Activated naive CD8-positive, alpha-beta T cell treated with anti-CD3 and anti-CD28 coated beads, Interleukin-2, amount 10 ng/mL, durations not matched to agents 7 days and 5 days (primary cell): Measurements from ENCODE around the gene PTK7. TPM values are rescaled to one million over a fixed set of nuclear protein-coding genes. Genes with fewer than 3 reads are reported as not detected.
"Not testable (repeated sequence)": the region's sequence is repeated elsewhere in the genome, so short reads cannot be mapped to it uniquely, and the experiment has no call there.

ENCODE experiments used
- ATAC-seq: fragments of 150-1000 bp; cut with Tn5 transposase; one replicate; pipeline ENCODE4 v1.10.0; 2021; ENCODE audit warnings: low read depth, moderate library complexity
- POLR2A ChIA-PET: fragments of 350-600 bp; sonication (Branson Sonifier 250); formaldehyde crosslinking; loops from one replicate; lab custom pipeline; 2021; ENCODE audit warnings: antibody characterized with exemption; lab: Charles Lee
- DNase-seq: peaks from one replicate; pipeline ENCODE4 v3.0.0; 2021
- H3K27ac Mint-ChIP-seq: one replicate; pipeline ENCODE4 v1.8.0; 2022; ENCODE audit warnings: mild to moderate bottlenecking, mixed read lengths
- H3K27me3 Mint-ChIP-seq: one replicate; pipeline ENCODE4 v1.8.0; 2022; ENCODE audit warnings: mild to moderate bottlenecking, moderate library complexity, mixed read lengths
- H3K36me3 Mint-ChIP-seq: one replicate; pipeline ENCODE4 v1.8.0; 2021; ENCODE audit warnings: mild to moderate bottlenecking, mixed read lengths
- H3K4me1 Mint-ChIP-seq: one replicate; pipeline ENCODE4 v1.8.0; 2021; ENCODE audit warnings: mixed read lengths
- H3K4me3 Mint-ChIP-seq: one replicate; pipeline ENCODE4 v1.8.0; 2022; ENCODE audit warnings: mild to moderate bottlenecking, moderate library complexity, mixed read lengths
- H3K9me3 Mint-ChIP-seq: one replicate; pipeline ENCODE4 v1.8.0; 2021; ENCODE audit warnings: mixed read lengths
- total RNA-seq, 2 experiments: library from RNA; stranded (reverse); gene quantifications; one replicate each; pipeline ENCODE4 v1.2.3, GENCODE V29; 2021

The PTK7 gene
- total RNA-seq, 2 experiments from 2014 or later: 1.4 to 1.9 TPM

- H3K9me3 Mint-ChIP-seq: no peaks in the 10 kb centered on the region
- H3K4me1 Mint-ChIP-seq: peaks cover 15% of the 10 kb centered on the region
- POLR2A ChIA-PET: no interaction called here
- peaks cover 5% of the 10 kb centered on the region for H3K27me3 Mint-ChIP-seq
- H3K27ac Mint-ChIP-seq: no peak overlapping the region
- H3K4me3 Mint-ChIP-seq: no peak overlapping the region
- H3K36me3 Mint-ChIP-seq: no peaks in the 10 kb centered on the region
- ATAC-seq: no peak
- no peak for DNase-seq
Observed at GRCh38 chr6:43095939-43096338, 19.8 kb downstream of the PTK7 start.

GRCh38 chr6:43096451-43097097 is 20.5 kb downstream of the PTK7 start:
- POLR2A ChIA-PET: no interaction called here
- Mint-ChIP-seq H3K27me3 (peaks cover 5% of the 10 kb centered on the region), H3K27ac (no peak overlapping the region), H3K4me3 (no peak overlapping the region), H3K9me3 (no peaks in the 10 kb centered on the region), H3K4me1 (peaks cover 15% of the 10 kb centered on the region), H3K36me3 (no peaks in the 10 kb centered on the region)
- DNase-seq (no peak), ATAC-seq (no peak)

GRCh38 chr6:43097098-43097489 is 21.0 kb downstream of the PTK7 start:
- Mint-ChIP-seq H3K4me1 (peaks cover 15% of the 10 kb centered on the region), H3K9me3 (no peaks in the 10 kb centered on the region), H3K27ac (no peak overlapping the region), H3K4me3 (no peak overlapping the region), H3K27me3 (peaks cover 5% of the 10 kb centered on the region), H3K36me3 (no peaks in the 10 kb centered on the region)
- POLR2A ChIA-PET: no interaction called here
- DNase-seq (no peak), ATAC-seq (no peak)

GRCh38 chr6:43097502-43097901 is 21.4 kb downstream of the PTK7 start:
- POLR2A ChIA-PET: no interaction called here
- no peak overlapping the region for H3K4me3 Mint-ChIP-seq
- H3K4me1 Mint-ChIP-seq: peaks cover 13% of the 10 kb centered on the region
- H3K27me3 Mint-ChIP-seq: peaks cover 5% of the 10 kb centered on the region
- ATAC-seq (no peak), DNase-seq (no peak)
- no peaks in the 10 kb centered on the region for H3K9me3 Mint-ChIP-seq
- no peaks in the 10 kb centered on the region for H3K36me3 Mint-ChIP-seq
- no peak overlapping the region for H3K27ac Mint-ChIP-seq

DNA sequence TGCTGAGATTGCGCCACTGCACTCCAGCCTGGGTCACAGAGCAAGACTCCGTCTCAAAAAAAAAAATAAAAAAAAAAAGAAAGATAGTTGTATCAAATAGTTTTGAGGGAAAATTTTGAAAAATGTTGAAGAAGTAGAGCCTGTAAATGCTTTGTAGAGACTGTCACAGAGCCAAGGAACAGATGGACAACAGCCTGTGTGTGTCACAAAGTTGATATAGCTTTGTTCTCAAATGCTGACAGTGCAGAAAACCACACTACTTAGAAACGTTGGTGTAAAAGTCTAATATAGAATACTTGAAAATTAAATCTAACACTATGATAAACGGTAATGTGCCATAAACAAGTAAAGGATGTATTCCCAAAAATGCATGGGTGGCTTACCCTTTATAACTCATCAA is 25.4 kb downstream of the PTK7 start:
- Mint-ChIP-seq H3K36me3 (no peaks in the 10 kb centered on the region), H3K27ac (no peak overlapping the region), H3K4me1 (peaks cover 5% of the 10 kb centered on the region), H3K27me3 (peaks cover 9% of the 10 kb centered on the region), H3K9me3 (no peaks in the 10 kb centered on the region), H3K4me3 (no peak overlapping the region)
- POLR2A ChIA-PET: no interaction called here
- DNase-seq (no peak), ATAC-seq (no peak)

DNA sequence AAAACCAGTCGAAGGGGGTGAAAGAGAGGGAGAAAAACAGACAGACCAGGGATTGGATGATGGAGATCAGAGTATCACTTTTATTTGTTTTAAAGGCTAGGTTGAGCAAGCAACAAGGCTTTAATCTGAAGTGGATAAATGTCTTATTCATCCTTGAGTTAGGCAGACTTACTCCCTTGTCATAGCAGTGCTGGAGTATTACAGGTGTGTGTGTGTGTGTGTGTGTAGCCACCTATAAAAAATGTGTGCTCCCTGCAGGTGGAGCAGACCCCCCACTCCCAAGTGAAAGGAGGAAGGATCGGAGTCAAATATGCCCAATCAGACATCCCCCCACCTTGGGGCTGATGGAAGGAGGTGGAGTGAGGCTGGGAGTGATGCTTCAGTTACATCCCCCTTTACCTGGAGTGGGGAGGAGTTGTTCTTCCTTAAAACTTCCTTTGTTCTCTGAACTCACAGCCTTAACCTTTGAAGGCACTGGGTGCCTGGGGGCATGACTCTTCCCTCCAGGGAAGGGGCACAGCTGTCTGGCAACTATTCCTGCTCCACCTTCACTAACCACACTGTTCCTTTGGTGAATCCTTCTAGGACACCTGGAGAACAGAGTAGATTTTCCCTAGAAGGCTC is 27.3 kb downstream of the PTK7 start:
- Mint-ChIP-seq H3K4me3 (no peak overlapping the region), H3K27ac (no peak overlapping the region), H3K27me3 (peaks cover 8% of the 10 kb centered on the region), H3K4me1 (peaks cover 5% of the 10 kb centered on the region), H3K9me3 (no peaks in the 10 kb centered on the region), H3K36me3 (no peaks in the 10 kb centered on the region)
- DNase-seq (no peak), ATAC-seq (no peak)
- POLR2A ChIA-PET: no interaction called here

DNA sequence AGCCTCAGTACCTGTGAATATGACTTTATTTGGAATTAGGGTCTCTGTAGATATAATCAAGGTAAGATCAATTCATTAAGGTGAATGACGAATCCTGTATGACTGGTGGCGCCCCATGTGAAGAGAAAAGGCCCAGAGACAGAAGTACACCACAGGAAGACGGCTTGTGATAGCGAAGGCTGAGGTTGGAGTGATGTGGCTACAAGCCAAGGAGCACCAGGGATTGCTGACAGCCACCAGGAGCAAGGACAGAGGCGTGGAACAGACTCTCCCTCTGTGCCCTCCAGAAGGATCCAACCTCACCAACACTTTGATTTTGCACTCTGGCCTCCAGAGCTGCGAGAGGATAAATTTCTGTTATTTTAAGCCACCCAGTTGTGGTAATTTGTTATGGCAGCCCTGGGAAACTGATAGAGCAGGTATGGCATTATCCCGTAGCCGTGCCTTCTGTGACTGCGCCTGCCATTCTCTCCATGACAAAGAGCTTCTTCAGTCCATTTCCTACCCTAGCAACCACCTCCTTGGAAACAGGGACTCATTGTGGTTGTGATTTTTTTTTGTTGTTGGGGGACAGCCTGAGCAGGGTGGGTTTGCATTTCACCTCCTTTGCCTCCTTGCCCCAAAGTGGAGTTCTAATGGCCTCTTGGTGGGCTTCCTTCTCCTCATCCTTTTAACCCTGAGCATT is 29.6 kb downstream of the PTK7 start:
- H3K9me3 Mint-ChIP-seq: no peaks in the 10 kb centered on the region
- no peaks in the 10 kb centered on the region for H3K36me3 Mint-ChIP-seq
- peaks cover 6% of the 10 kb centered on the region for H3K27me3 Mint-ChIP-seq
- DNase-seq: no peak
- no peak overlapping the region for H3K27ac Mint-ChIP-seq
- H3K4me1 Mint-ChIP-seq: peaks cover 5% of the 10 kb centered on the region
- ATAC-seq: no peak
- no peak overlapping the region for H3K4me3 Mint-ChIP-seq
- POLR2A ChIA-PET: no interaction called here

DNA sequence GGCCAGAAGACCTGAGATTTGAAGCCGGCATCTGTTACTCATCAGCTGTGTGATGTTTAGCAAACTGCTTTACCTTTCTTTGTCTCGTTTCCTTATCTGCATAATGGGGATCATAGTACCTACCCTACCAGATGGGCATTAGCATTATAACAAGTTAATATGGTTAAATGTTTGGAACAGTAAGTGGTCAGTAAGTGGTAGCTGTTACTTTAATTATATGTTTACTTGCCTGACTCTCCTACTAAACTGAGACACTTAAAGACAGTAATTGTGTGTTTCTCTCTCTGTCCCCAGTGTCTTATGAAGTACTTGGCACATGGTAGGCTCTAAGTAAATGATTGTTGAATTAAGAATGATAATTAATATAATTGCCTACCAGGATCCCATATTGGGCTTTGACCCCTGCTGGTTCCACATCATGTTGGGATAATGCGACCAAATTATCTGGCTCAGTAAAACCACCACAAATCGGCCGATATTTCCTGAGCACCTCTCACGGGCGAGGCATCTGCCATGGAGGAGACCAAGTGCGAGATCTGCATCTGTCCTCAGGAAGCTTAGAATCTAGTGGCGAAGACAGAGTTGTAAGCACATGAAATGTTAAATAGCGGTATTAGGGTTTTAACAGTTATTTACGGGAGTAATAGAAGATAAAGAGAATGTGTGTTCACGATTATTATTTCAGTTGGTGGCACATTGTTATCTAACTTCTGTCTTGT is 31.4 kb downstream of the PTK7 start:
- Mint-ChIP-seq H3K9me3 (no peaks in the 10 kb centered on the region), H3K36me3 (no peaks in the 10 kb centered on the region), H3K27ac (no peak overlapping the region), H3K4me1 (peaks cover 5% of the 10 kb centered on the region), H3K4me3 (no peak overlapping the region), H3K27me3 (peaks cover 6% of the 10 kb centered on the region)
- DNase-seq (no peak), ATAC-seq (no peak)
- POLR2A ChIA-PET: no interaction called here

DNA sequence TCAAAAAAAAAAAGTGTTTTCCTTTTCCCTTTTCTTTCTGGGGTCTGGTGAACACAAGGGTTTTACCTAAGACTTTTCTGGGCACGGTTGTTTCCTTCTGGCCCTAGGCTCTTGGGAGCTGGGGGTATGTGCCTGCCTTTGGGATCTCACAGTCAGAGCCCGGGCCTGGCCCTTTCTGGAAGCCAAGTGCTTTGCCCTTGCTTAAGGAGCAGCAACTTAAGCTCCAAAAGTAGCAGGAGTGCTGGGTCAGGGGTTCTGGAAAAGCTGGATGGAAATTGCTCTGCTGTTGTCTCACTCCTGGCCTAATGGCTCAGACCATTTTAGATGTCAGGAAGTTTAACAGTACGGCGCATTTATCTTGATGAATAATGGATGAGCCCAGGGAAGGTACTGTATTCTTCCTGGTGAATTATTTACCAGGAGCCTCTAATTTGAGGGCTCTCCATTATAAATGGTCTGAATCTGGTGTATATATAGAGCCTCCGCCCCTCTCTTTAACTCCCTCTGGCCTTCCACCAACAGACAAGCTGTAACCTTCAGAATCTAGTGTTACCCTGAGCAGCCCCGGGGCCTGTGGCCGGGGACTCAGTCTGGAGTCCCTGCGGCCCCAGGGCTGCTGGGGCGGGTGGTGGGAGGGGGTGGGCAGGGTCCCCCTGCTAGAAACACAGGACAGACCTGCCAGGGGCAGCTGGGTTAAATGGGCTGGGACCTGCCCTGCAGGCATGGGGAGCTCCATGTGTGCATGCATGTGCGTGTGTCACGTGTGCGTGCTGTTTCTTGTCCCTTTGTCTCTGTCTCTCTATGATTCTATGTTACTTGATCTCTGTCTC is 37.5 kb downstream of the PTK7 start:
- Mint-ChIP-seq H3K27ac (no peak overlapping the region), H3K9me3 (no peaks in the 10 kb centered on the region), H3K4me3 (no peak overlapping the region), H3K36me3 (no peaks in the 10 kb centered on the region), H3K27me3 (no peaks in the 10 kb centered on the region), H3K4me1 (no peaks in the 10 kb centered on the region)
- no peak for ATAC-seq
- no peak for DNase-seq
- POLR2A ChIA-PET: interaction anchor here (0.5 kb wide), 1 partner anchor 210 kb away, joined by 7 read pairs; no protein-coding TSS in a partner anchor

DNA sequence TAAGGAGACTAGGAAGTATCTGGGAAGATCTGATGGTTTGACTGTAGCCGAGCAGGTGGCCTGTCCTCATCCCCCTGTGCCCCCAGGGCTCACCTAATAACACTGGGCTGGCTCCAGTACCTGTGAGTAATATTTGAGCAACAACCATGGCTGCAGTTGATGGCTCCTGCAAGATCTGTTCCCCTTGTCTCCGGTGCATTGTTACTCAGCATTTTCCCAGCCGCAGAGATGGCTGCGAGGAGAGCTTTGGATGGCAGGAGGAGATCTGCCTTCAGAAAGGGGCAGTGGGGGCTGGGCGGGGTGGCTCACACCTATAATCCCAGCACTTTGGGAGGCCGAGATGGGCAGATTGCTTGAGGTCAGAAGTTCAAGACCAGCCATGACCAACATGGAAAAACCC is 39.3 kb downstream of the PTK7 start:
- Mint-ChIP-seq H3K4me1 (no peaks in the 10 kb centered on the region), H3K27me3 (no peaks in the 10 kb centered on the region), H3K36me3 (no peaks in the 10 kb centered on the region), H3K27ac (no peak overlapping the region), H3K9me3 (no peaks in the 10 kb centered on the region), H3K4me3 (no peak overlapping the region)
- DNase-seq: no peak
- ATAC-seq: no peak
- POLR2A ChIA-PET: no interaction called here

GRCh38 chr6:43117466-43117865 is 41.4 kb downstream of the PTK7 start:
- H3K27ac Mint-ChIP-seq, H3K36me3 Mint-ChIP-seq, H3K4me3 Mint-ChIP-seq, H3K27me3 Mint-ChIP-seq, H3K9me3 Mint-ChIP-seq, H3K4me1 Mint-ChIP-seq, ATAC-seq, DNase-seq: not testable (repeated sequence)
- POLR2A ChIA-PET: interaction anchor here (0.7 kb wide), 1 partner anchor 125 kb away, joined by 4 read pairs; no protein-coding TSS in a partner anchor

GRCh38 chr6:43119482-43119881 is 43.4 kb downstream of the PTK7 start:
- POLR2A ChIA-PET: interaction anchor here (0.6 kb wide), 1 partner anchor 190 kb away, joined by 3 read pairs; the partner anchor contains the start of gene CNPY3
- Mint-ChIP-seq H3K27me3 (no peaks in the 10 kb centered on the region), H3K36me3 (no peaks in the 10 kb centered on the region), H3K4me3 (no peak overlapping the region), H3K4me1 (no peaks in the 10 kb centered on the region), H3K27ac (no peak overlapping the region), H3K9me3 (no peaks in the 10 kb centered on the region)
- ATAC-seq (no peak), DNase-seq (no peak)
